IMR-90 (cell line): ENCODE data around the gene NBEA. TPM values are rescaled to one million over a fixed set of nuclear protein-coding genes. Genes with fewer than 3 reads are reported as not detected.

ENCODE experiments used
- ATAC-seq: fragments of 200-7000 bp; cut with Tn5 transposase; 2 replicates; pipeline ENCODE4 v1.9.1; 2020; ENCODE audit warnings: low read depth, mild to moderate bottlenecking, moderate library complexity
- BruUV-seq: library from RNA; stranded (reverse); fragments of 400-500 nt; replicated peaks from 2 replicates; lab custom pipeline; 2021; lab: Mats Ljungman, UMichigan
- CTCF ChIA-PET: fragments of 300-600 bp; formaldehyde crosslinking; extraction: SDS; loops from one replicate; lab custom pipeline; 2021; ENCODE audit warnings: antibody characterized with exemption; lab: Yijun Ruan, JAX
- POLR2A ChIA-PET: fragments of 300-600 bp; sonication (Branson Sonifier 250); formaldehyde crosslinking; loops from one replicate; lab custom pipeline; 2022; ENCODE audit warnings: antibody characterized with exemption; ENCODE audit not compliant: unreplicated experiment; lab: Charles Lee
- DNase-seq: peaks from one replicate; pipeline ENCODE4 v3.0.0; 2013
- H2AFZ ChIP-seq: replicated peaks from 2 replicates; pipeline ENCODE3; 2013; ENCODE audit warnings: low read length, mild to moderate bottlenecking; ENCODE audit not compliant: poor library complexity
- H2AK5ac ChIP-seq: 2 replicates; pipeline ENCODE4 v1.6.1; 2013; ENCODE audit warnings: low read depth, low read length, inconsistent platforms
- H2AK9ac ChIP-seq: replicated peaks from 2 replicates; pipeline ENCODE3; 2013; ENCODE audit warnings: mild to moderate bottlenecking, low read depth, low read length, moderate library complexity; ENCODE audit not compliant: poor library complexity
- H2BK120ac ChIP-seq: 2 replicates; pipeline ENCODE4 v1.6.1; 2013; ENCODE audit warnings: low read depth, low read length, inconsistent platforms
- H2BK15ac ChIP-seq: 3 replicates; pipeline ENCODE4 v1.6.1; 2013; ENCODE audit warnings: low read depth, low read length, inconsistent platforms
- H2BK20ac ChIP-seq: 2 replicates; pipeline ENCODE4 v1.6.1; 2013; ENCODE audit warnings: low read depth, mild to moderate bottlenecking, inconsistent platforms, low read length, moderate library complexity
- H2BK5ac ChIP-seq: 2 replicates; pipeline ENCODE4 v1.6.1; 2013; ENCODE audit warnings: mild to moderate bottlenecking, low read depth, low read length, inconsistent platforms; ENCODE audit not compliant: poor library complexity, severe bottlenecking
- H3K14ac ChIP-seq: replicated peaks from 2 replicates; pipeline ENCODE4 v1.6.1; 2013; ENCODE audit warnings: low read depth, low read length, inconsistent platforms
- H3K18ac ChIP-seq: 2 replicates; pipeline ENCODE4 v1.6.1; 2013; ENCODE audit warnings: low read depth, low read length, control low read depth
- H3K23ac ChIP-seq: 2 replicates; pipeline ENCODE4 v1.6.1; 2013; ENCODE audit warnings: low read depth, low read length, inconsistent platforms
- H3K27ac ChIP-seq: 2 replicates; pipeline ENCODE4 v1.5.1; 2013; ENCODE audit warnings: mild to moderate bottlenecking, control low read depth, low read length; ENCODE audit not compliant: insufficient read depth
- H3K27me3 ChIP-seq: 2 replicates; pipeline ENCODE4 v1.6.1; 2013; ENCODE audit warnings: low read length; ENCODE audit not compliant: control insufficient read depth, insufficient read depth
- H3K36me3 ChIP-seq: 2 replicates; pipeline ENCODE4 v1.6.1; 2013; ENCODE audit warnings: low read length, mixed read lengths; ENCODE audit not compliant: control insufficient read depth, insufficient read depth
- H3K4ac ChIP-seq: 2 replicates; pipeline ENCODE4 v1.6.1; 2013; ENCODE audit warnings: low read depth, low read length, inconsistent platforms
- H3K4me1 ChIP-seq: 2 replicates; pipeline ENCODE4 v1.6.1; 2013; ENCODE audit warnings: low read length, mixed read lengths; ENCODE audit not compliant: control insufficient read depth, insufficient read depth
- H3K4me2 ChIP-seq: 2 replicates; pipeline ENCODE4 v1.6.1; 2013; ENCODE audit warnings: low read depth, mild to moderate bottlenecking, control low read depth, low read length, moderate library complexity
- H3K4me3 ChIP-seq: 2 replicates; pipeline ENCODE4 v1.5.1; 2013; ENCODE audit warnings: low read depth, mild to moderate bottlenecking, control low read depth, low read length, moderate library complexity; ENCODE audit not compliant: insufficient read depth
- H3K56ac ChIP-seq: 2 replicates; pipeline ENCODE4 v1.6.1; 2013; ENCODE audit warnings: low read length, inconsistent platforms; ENCODE audit not compliant: insufficient read depth; ENCODE audit errors: extremely low read depth
- H3K79me1 ChIP-seq, 2 experiments: 2 replicates each; pipeline ENCODE4 v1.6.1; 2013; ENCODE audit warnings: low read length in 2 of 2, inconsistent platforms in 1 of 2, low read depth in 1 of 2
- H3K9ac ChIP-seq: 2 replicates; pipeline ENCODE4 v1.6.1; 2013; ENCODE audit warnings: low read depth, low read length, control low read depth
- H3K9me1 ChIP-seq: 2 replicates; pipeline ENCODE4 v1.6.1; 2013; ENCODE audit warnings: low read length, inconsistent platforms; ENCODE audit not compliant: insufficient read depth
- H3K9me3 ChIP-seq: 2 replicates; pipeline ENCODE4 v1.6.1; 2013; ENCODE audit warnings: low read length; ENCODE audit not compliant: control insufficient read depth, insufficient read depth
- H4K20me1 ChIP-seq: 2 replicates; pipeline ENCODE4 v1.6.1; 2013; ENCODE audit warnings: low read length, inconsistent platforms; ENCODE audit not compliant: insufficient read depth
- H4K5ac ChIP-seq: 2 replicates; pipeline ENCODE4 v1.6.1; 2013; ENCODE audit warnings: mild to moderate bottlenecking, low read depth, low read length, control low read depth
- H4K8ac ChIP-seq, 2 experiments: 2 replicates each; pipeline ENCODE4 v1.6.1; 2013; ENCODE audit warnings: low read depth in 2 of 2, low read length in 2 of 2, control low read depth in 1 of 2, inconsistent platforms in 1 of 2
- H4K91ac ChIP-seq: 2 replicates; pipeline ENCODE4 v1.6.1; 2013; ENCODE audit warnings: low read depth, low read length, inconsistent platforms; ENCODE audit not compliant: insufficient read depth
- FOS ChIP-seq: fragments of 150-350 bp; IDR thresholded peaks from 2 replicates; pipeline ENCODE4 v1.6.1; 2016; ENCODE audit warnings: low read depth, low read length
- WGBS, 2 experiments: methylation state at CpG; one replicate each; pipeline versions ENCODE4 v1.1.5 to v1.1.7; 2013; ENCODE audit warnings: missing lambda C conversion rate in 2 of 2; ENCODE audit not compliant: insufficient read length in 1 of 2; ENCODE audit errors: extremely low coverage in 2 of 2; 5-methylcytosine and 5-hydroxymethylcytosine counted together
- dilution Hi-C: fragments of 300-500 bp; cut with HindIII; formaldehyde crosslinking; loops from one replicate; pipeline ENCODE4 v1.14.3; 2018; ENCODE audit warnings: low sequenced_read_pairs; ENCODE audit not compliant: unreplicated experiment
- in situ Hi-C: fragments of 300-500 bp; cut with MboI; formaldehyde crosslinking; loops from 3 replicates; pipeline ENCODE4 v1.14.3; 2019; ENCODE audit warnings: low sequenced_read_pairs, inconsistent platforms, mixed read lengths
- intact Hi-C: fragments of 100-400 bp; cut with micrococcal nuclease; formaldehyde crosslinking; loops from 2 replicates; pipeline ENCODE4 v1.10.0; 2022
- polyA plus RNA-seq, 3 experiments: library from polyadenylated mRNA; depleted of rRNA; stranded (reverse); fragments of >200 nt; gene quantifications; 2 replicates each; pipeline ENCODE4 v1.2.3, GENCODE V29; 2012; ENCODE audit warnings: low replicate concordance in 1 of 3
- total RNA-seq: library from RNA; depleted of rRNA; stranded (reverse); fragments of >200 nt; gene quantifications from 2 replicates; pipeline ENCODE4 v1.2.3, GENCODE V29; 2012

The NBEA gene
- total and polyA plus RNA-seq, 2 of the 4 experiments (the other 2 are of a cell fraction): 0.82 to 2.2 TPM

GRCh38 chr13:35594096-35594495 lies 652.0 kb downstream of the NBEA start:
- no peak overlapping the region for H4K8ac ChIP-seq
- no peak for TF ChIP-seq FOS
- H3K9me3 ChIP-seq: no peaks in the 10 kb centered on the region
- no TSS peak for BruUV-seq
- no peak overlapping the region for H3K9ac ChIP-seq
- no peak overlapping the region for H2AFZ ChIP-seq
- no peaks in the 10 kb centered on the region for H3K36me3 ChIP-seq
- CTCF ChIA-PET: no interaction called here
- H3K4me2 ChIP-seq: no peak overlapping the region
- no peak overlapping the region for H4K5ac ChIP-seq
- no peak overlapping the region for H2BK15ac ChIP-seq
- no peak overlapping the region for H2BK20ac ChIP-seq
- H3K18ac ChIP-seq: no peak overlapping the region
- no peak overlapping the region for H3K14ac ChIP-seq
- in situ Hi-C loops (no loop called here), intact Hi-C loops (no loop called here), dilution Hi-C loops (no loop called here)
- no peak overlapping the region for H2BK120ac ChIP-seq
- H3K23ac ChIP-seq: no peak overlapping the region
- POLR2A ChIA-PET: no interaction called here
- no peak overlapping the region for H3K4ac ChIP-seq
- H4K20me1 ChIP-seq: no peaks in the 10 kb centered on the region
- no peaks in the 10 kb centered on the region for H3K79me1 ChIP-seq
- no peak overlapping the region for H2AK5ac ChIP-seq
- H3K4me1 ChIP-seq: peaks cover 2% of the 10 kb centered on the region; the same call in 1 of the 2 replicates
- H3K9me1 ChIP-seq: no peaks in the 10 kb centered on the region
- no peak overlapping the region for H3K56ac ChIP-seq
- WGBS, 2 experiments: no CpG with 5 or more reads among the region's 1 CpG
- H3K27ac ChIP-seq: no peak overlapping the region
- H2AK9ac ChIP-seq: no peak overlapping the region
- no peak overlapping the region for H3K4me3 ChIP-seq
- DNase-seq (no peak), ATAC-seq (no peak)
- no peak overlapping the region for H2BK5ac ChIP-seq
- no peak overlapping the region for H4K91ac ChIP-seq
- no peaks in the 10 kb centered on the region for H3K27me3 ChIP-seq
